ENCODE measurements around the gene PPP4R4.

GRCh38 chr14:94126800-94127199 is 47.3 kb upstream of the PPP4R4 start:
- TF ChIP-seq POLR2AphosphoS5 (IDR thresholded peaks at IDR 0.05; ENCODE audit: low read depth, low read length) = no peak
- no peak for TF ChIP-seq POLR2A (IDR thresholded peaks at IDR 0.05; ENCODE audit: low read depth, low read length)
